Transverse colon (tissue), 4 donors: ENCODE data around the gene CLCA1. TPM values are rescaled to one million over a fixed set of nuclear protein-coding genes. Genes with fewer than 3 reads are reported as not detected.
"Not testable (repeated sequence)": the region's sequence is repeated elsewhere in the genome, so short reads cannot be mapped to it uniquely, and the experiment has no call there.

ENCODE experiments used
- DNase-seq: peaks from one replicate; pipeline ENCODE4 v3.0.0-alpha.2; 2019
- H3K27ac ChIP-seq, 4 donors: fragments of 200-600 bp; sonication (generic); 2 replicates each; pipeline ENCODE4 v1.5.1; 2016 to 2018; ENCODE audit warnings: inconsistent platforms in 4 of 4
- H3K27me3 ChIP-seq: fragments of 200-600 bp; sonication (generic); 2 replicates; pipeline ENCODE4 v1.5.1; 2017; ENCODE audit warnings: inconsistent platforms
- H3K36me3 ChIP-seq, 4 donors: fragments of 200-600 bp; sonication (generic); 2 replicates each; pipeline ENCODE4 v1.5.1; 2017 to 2019; ENCODE audit warnings: inconsistent platforms in 4 of 4
- H3K4me1 ChIP-seq, 4 donors: fragments of 200-600 bp; sonication (generic); 2 replicates each; pipeline ENCODE4 v1.5.1; 2017 to 2020; ENCODE audit warnings: inconsistent platforms in 4 of 4
- H3K4me3 ChIP-seq, 4 donors: fragments of 200-600 bp; sonication (generic); 1 replicate in 1 of 4; 2 replicates in 3 of 4; pipeline versions ENCODE4 v1.5.1 to v1.6.1; 2017 to 2019; ENCODE audit warnings: inconsistent platforms in 4 of 4
- H3K9me3 ChIP-seq, 2 donors: fragments of 200-600 bp; sonication (generic); 2 replicates each; pipeline ENCODE4 v1.5.1; 2017 to 2019; ENCODE audit warnings: inconsistent platforms in 2 of 2
- CTCF ChIP-seq, 5 experiments: fragments of 200-600 bp in 3 of 5; fragments of 450-650 bp in 2 of 5; sonication (generic) in 3 of 5; IDR thresholded peaks; 1 replicate in 2 of 5; 2 replicates in 3 of 5; pipeline ENCODE4 v1.5.1; 2016 to 2017; ENCODE audit warnings: antibody characterized with exemption in 5 of 5, inconsistent platforms in 3 of 5, mild to moderate bottlenecking in 2 of 5, moderate library complexity in 1 of 5
- EP300 ChIP-seq: sonication (generic); formaldehyde crosslinking; IDR thresholded peaks from one replicate; pipeline ENCODE4 v1.6.1; 2017; ENCODE audit warnings: antibody characterized with exemption, low read depth
- POLR2A ChIP-seq: fragments of 450-650 bp; IDR thresholded peaks from one replicate; pipeline ENCODE4 v1.6.1; 2016; ENCODE audit warnings: antibody characterized with exemption, mild to moderate bottlenecking, moderate library complexity
- POLR2AphosphoS5 ChIP-seq, 3 donors: sonication (generic); formaldehyde crosslinking; IDR thresholded peaks; one replicate each; pipeline ENCODE4 v1.6.1; 2016; ENCODE audit warnings: antibody characterized with exemption in 3 of 3
- WGBS, 2 donors: methylation state at CpG; one replicate each; pipeline ENCODE4 v1.1.5; 2018; ENCODE audit warnings: low coverage in 1 of 2; 5-methylcytosine and 5-hydroxymethylcytosine counted together
- in situ Hi-C, 4 donors: fragments of 200-750 bp; cut with MboI; loops; one replicate each; pipeline versions ENCODE4 v1.15.0 to v1.15.1; 2017; ENCODE audit warnings: low sequenced_read_pairs in 3 of 4, low pct_ligation_motif_present in 1 of 4, low pct_unique_long_range_greater_than_20kb in 1 of 4
- intact Hi-C: fragments of 100-400 bp; cut with DNase I; formaldehyde crosslinking; loops from one replicate; pipeline ENCODE4 v1.15.1; 2023; ENCODE audit warnings: low total_unique reads
- total RNA-seq, 4 donors: library from RNA; depleted of rRNA; stranded (reverse); fragments of >200 nt; gene quantifications; one replicate each; pipeline ENCODE4 v1.1.0, GENCODE V29; 2016

Gene CLCA1
- total RNA-seq, 4 donors from 2014 or later = 16.1 to 1,013 (median 168) TPM

DNA sequence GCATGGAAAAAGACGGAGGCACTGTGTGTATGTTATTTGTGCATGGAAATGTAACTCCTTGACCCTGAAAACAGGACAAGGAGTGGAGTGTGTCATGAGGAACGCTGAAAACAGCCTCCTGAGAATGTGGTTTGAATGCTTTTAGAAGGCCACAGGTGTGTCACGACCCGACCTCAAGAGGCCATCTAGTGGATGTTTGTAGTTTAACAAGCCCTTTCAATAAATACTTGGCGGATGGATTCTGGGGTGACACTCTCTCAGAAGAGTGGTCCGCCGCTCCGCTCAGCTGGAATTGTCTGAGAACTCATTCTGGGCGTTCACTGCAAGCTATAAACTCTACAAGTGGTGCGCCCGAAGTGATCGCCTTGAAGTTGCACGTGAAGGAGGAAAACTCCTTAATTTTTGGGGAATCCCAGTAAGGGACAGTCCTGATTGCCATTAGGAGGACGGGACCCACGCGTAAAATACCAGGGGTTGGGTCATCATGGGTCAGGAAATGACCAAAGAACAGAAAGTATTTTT is 33.5 kb downstream of the CLCA1 start:
- in situ Hi-C loops (loop anchor here in 1 of 4 donors (10.0 kb wide), 1 partner anchor 117 kb away; no protein-coding TSS in a partner anchor), intact Hi-C loops (loop anchor here (10.0 kb wide), 1 partner anchor 127 kb away; no protein-coding TSS in a partner anchor)
- not testable (repeated sequence) for H3K27me3 ChIP-seq, H3K36me3 ChIP-seq, H3K9me3 ChIP-seq
- 10 to 28% methylated on average over 4 to 16 of the region's 16 CpGs for WGBS, 2 donors
- peak; percentile 43 for DNase-seq
- peak; percentile 40 to 66 (median 46) for TF ChIP-seq CTCF (IDR thresholded peaks at IDR 0.05)
- H3K4me1 ChIP-seq = peaks cover 2 to 55% (median 27%) of the 10 kb centered on the region in 4 donors
- peak overlapping the region in 3 of 4 donors; percentile 14 to 23 (median 16) for H3K4me3 ChIP-seq
- H3K27ac ChIP-seq = peak overlapping the region; percentile 62 to 74 (median 69)

DNA sequence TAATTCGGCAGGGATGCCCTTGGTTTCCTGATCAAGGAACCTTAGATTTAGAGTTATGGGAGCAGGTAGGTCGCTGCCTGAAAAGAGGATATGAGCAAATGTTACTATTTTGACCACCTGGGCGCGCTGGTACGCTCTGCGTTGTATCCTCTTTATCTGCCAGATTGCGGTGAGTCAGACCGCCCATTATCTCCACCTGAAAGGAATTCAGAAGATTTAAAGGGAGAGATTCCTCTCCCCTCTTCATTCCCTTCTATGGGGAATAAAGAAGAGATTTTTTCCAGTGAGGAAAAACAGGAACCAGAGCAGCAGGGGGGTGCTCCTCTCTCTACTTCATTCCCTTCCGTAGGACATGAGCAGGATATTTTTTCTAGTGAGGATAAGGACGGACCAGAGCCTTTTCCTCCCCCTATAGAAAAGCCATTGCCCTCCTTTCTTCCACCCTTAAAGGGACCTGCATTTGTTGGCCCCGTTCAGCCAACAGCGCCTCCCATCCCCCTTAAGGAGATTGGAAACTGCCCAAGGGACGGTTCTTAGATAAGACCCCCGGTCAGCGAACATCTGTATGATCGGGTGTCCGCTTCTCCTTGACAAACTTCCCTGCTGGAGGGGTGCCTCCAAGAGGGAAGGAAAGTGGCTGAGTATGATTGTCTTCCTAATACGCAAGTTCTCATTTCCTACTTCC is 34.1 kb downstream of the CLCA1 start:
- in situ Hi-C loops = loop anchor here in 1 of 4 donors (10.0 kb wide), 1 partner anchor 118 kb away; no protein-coding TSS in a partner anchor

DNA sequence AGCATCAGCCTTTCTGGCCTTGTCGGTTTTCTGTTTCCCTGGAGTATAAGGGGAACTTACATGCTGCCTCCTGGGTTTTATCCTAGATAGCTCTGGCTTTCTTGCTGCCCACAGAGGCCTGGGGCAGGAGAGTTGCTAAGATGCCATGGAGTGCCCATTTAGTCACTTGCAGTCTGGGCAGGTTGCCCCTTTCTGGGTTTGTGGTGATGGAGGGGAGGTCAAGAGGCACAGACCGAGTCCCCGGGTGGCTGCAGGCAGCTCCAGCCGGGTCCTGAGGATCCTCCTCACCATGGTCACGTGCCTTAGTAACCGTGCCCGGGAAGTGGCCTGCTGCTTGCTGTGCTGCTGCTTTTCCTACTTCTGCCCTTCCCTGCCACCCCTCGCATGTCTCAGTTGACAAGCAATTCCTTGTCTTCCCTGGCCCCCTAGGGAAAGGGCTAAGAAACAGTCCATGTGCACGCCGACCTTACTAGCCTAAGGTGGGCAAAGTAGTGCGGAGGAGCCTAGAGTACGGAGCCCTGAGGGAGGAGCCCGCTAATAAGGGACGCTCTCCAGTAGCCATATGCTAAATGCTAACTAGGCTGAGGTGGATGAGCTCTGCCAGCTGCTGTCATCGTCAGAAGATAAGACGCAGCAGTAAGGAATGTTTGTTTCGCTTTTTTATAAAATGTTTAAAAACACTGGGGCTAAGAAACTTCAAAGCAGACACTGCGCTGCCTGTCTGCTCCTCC is 34.8 kb downstream of the CLCA1 start:
- Histone ChIP-seq H3K4me3 (peak overlapping the region in 2 of 4 donors; percentile 18 to 28), H3K9me3 (no peaks in the 10 kb centered on the region), H3K4me1 (peaks cover 2 to 62% (median 27%) of the 10 kb centered on the region in 4 donors), H3K36me3 (no peaks in the 10 kb centered on the region), H3K27ac (peak overlapping the region; percentile 62 to 74 (median 69)), H3K27me3 (no peaks in the 10 kb centered on the region)
- DNase-seq = peak; percentile 24
- TF ChIP-seq POLR2AphosphoS5 (IDR thresholded peaks at IDR 0.05) (no peak), POLR2A (no peak), CTCF (IDR thresholded peaks at IDR 0.05) (no peak), EP300 (no peak)
- in situ Hi-C loops = loop anchor here in 1 of 4 donors (10.0 kb wide), 1 partner anchor 119 kb away; no protein-coding TSS in a partner anchor
- WGBS, 2 donors = 56 to 62% methylated on average over 2 to 18 of the region's 18 CpGs
- intact Hi-C loops = loop anchor here (10.0 kb wide), 1 partner anchor 129 kb away; no protein-coding TSS in a partner anchor

More for the DNA sequence above, 34.1 kb downstream of the CLCA1 start:
- H3K4me1 ChIP-seq = peaks cover 2 to 62% (median 27%) of the 10 kb centered on the region in 4 donors
- peak overlapping the region in 2 of 4 donors; percentile 16 to 23 for H3K4me3 ChIP-seq
- intact Hi-C loops = loop anchor here (10.0 kb wide), 1 partner anchor 128 kb away; no protein-coding TSS in a partner anchor
- H3K27me3 ChIP-seq = no peaks in the 10 kb centered on the region
- no peaks in the 10 kb centered on the region for H3K36me3 ChIP-seq
- WGBS, 2 donors = 39 to 58% methylated on average over 10 to 18 of the region's 18 CpGs
- H3K27ac ChIP-seq = peak overlapping the region; percentile 62 to 74 (median 69)
- H3K9me3 ChIP-seq = no peaks in the 10 kb centered on the region
- TF ChIP-seq POLR2AphosphoS5 (IDR thresholded peaks at IDR 0.05) (no peak), CTCF (IDR thresholded peaks at IDR 0.05) (no peak), POLR2A (no peak), EP300 (no peak)
- DNase-seq = peak; percentile 65

DNA sequence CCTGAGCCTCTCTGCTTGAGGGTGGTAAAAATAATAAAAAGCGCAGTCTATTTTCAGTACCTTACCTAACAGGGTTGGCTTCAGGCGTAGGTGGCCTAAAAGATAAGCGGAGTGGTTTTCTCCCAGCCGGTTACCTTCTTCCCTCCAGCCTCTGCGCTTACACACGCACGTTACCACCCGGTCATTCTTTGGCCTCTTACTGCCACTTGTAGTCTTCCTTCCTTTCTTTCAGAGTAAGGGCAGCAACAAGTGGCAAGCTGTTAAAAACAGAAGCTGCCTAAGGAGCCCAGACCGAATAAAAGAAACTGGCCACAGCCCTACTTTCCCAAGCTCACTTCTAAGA is 35.4 kb downstream of the CLCA1 start:
- peak overlapping the region; percentile 62 to 74 (median 69) for H3K27ac ChIP-seq
- peak overlapping the region in 2 of 4 donors; percentile 18 to 28 for H3K4me3 ChIP-seq
- intact Hi-C loops (loop anchor here (10.0 kb wide), 1 partner anchor 129 kb away; no protein-coding TSS in a partner anchor), in situ Hi-C loops (loop anchor here in 1 of 4 donors (10.0 kb wide), 1 partner anchor 119 kb away; no protein-coding TSS in a partner anchor)
- no peaks in the 10 kb centered on the region for H3K36me3 ChIP-seq
- H3K9me3 ChIP-seq = no peaks in the 10 kb centered on the region
- no peaks in the 10 kb centered on the region for H3K27me3 ChIP-seq
- 44 to 54% methylated on average over 9 of the region's 9 CpGs for WGBS, 2 donors
- TF ChIP-seq CTCF (IDR thresholded peaks at IDR 0.05) (no peak), POLR2AphosphoS5 (IDR thresholded peaks at IDR 0.05) (no peak), EP300 (no peak), POLR2A (no peak)
- peaks cover 2 to 62% (median 27%) of the 10 kb centered on the region in 4 donors for H3K4me1 ChIP-seq
- DNase-seq = no peak
